ENCODE results near the gene NOXA1.

The NOXA1 gene

DNA sequence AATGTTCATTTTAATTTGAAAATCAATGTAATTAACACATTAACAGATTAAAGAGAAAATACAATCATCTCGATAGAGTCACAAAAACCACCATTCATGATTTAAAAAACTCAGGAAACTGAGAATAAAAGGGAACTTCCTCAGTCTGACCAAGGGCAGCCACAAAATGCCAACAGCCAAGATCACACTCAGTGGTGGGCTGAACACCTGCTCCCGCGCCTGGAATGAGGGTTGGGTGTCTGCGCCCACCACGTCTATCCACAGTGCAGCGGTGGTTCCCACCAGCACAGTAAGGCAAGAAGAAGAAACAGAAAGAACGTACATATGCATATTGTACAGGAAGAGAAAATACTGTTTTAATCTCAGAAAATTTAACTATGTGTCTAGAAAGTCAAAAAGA, 47.6 kb downstream of the NOXA1 start:
- Histone ChIP-seq H3K36me3 (ENCODE audit: insufficient read depth, low read length) (no peaks in the 10 kb centered on the region), H3K4me1 (ENCODE audit: insufficient read depth, low read length) (no peaks in the 10 kb centered on the region), H3K9me3 (ENCODE audit: control insufficient read depth, insufficient read depth, low read length) (peaks cover under 1% of the 10 kb centered on the region; the same call in 1 of the 2 replicates), H3K9ac (ENCODE audit: low read depth, low read length) (no peak overlapping the region)

GRCh38 chr9:137474271-137474670, 51.1 kb downstream of the NOXA1 start:
- peaks cover 5% of the 10 kb centered on the region for H3K9me3 ChIP-seq (ENCODE audit: control insufficient read depth, insufficient read depth, low read length)
- H3K4me1 ChIP-seq (ENCODE audit: insufficient read depth, low read length), result no peaks in the 10 kb centered on the region
- no peak overlapping the region for H3K9ac ChIP-seq (ENCODE audit: low read depth, low read length)
- H3K36me3 ChIP-seq (ENCODE audit: insufficient read depth, low read length), result no peaks in the 10 kb centered on the region

GRCh38 chr9:137475666-137476065, 52.5 kb downstream of the NOXA1 start:
- Histone ChIP-seq H3K36me3 (ENCODE audit: insufficient read depth, low read length) (no peaks in the 10 kb centered on the region), H3K4me1 (ENCODE audit: insufficient read depth, low read length) (no peaks in the 10 kb centered on the region), H3K9ac (ENCODE audit: low read depth, low read length) (no peak overlapping the region), H3K9me3 (ENCODE audit: control insufficient read depth, insufficient read depth, low read length) (peaks cover 5% of the 10 kb centered on the region)

GRCh38 chr9:137476856-137477255, 53.7 kb downstream of the NOXA1 start:
- H3K9ac ChIP-seq (ENCODE audit: low read depth, low read length), result no peak overlapping the region
- H3K4me1 ChIP-seq (ENCODE audit: insufficient read depth, low read length), result no peaks in the 10 kb centered on the region
- H3K36me3 ChIP-seq (ENCODE audit: insufficient read depth, low read length), result no peaks in the 10 kb centered on the region
- peaks cover 5% of the 10 kb centered on the region for H3K9me3 ChIP-seq (ENCODE audit: control insufficient read depth, insufficient read depth, low read length)

GRCh38 chr9:137477778-137478612, 54.8 kb downstream of the NOXA1 start:
- Histone ChIP-seq H3K36me3 (ENCODE audit: insufficient read depth, low read length) (no peaks in the 10 kb centered on the region), H3K4me1 (ENCODE audit: insufficient read depth, low read length) (no peaks in the 10 kb centered on the region), H3K9ac (ENCODE audit: low read depth, low read length) (no peak overlapping the region), H3K9me3 (ENCODE audit: control insufficient read depth, insufficient read depth, low read length) (peaks cover 5% of the 10 kb centered on the region)

DNA sequence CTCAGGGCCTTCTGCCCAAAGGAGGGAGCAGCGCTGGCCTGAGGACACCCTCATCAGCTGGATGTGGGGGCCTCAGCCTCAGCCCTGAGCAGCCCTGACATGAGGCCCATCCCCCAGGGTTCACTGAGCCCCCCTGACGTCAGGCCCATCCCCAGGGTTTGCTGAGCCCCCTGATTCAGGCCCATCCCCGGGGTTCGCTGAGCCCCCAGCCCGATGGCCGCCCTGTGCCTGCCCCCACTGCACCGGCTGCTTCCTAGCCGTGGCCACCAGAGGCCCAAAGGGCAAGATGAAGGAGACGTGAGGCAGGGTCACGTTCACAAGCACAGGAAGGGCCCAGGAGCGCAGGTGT, 55.4 kb downstream of the NOXA1 start:
- no peaks in the 10 kb centered on the region for H3K36me3 ChIP-seq (ENCODE audit: insufficient read depth, low read length)
- no peaks in the 10 kb centered on the region for H3K4me1 ChIP-seq (ENCODE audit: insufficient read depth, low read length)
- no peak overlapping the region for H3K9ac ChIP-seq (ENCODE audit: low read depth, low read length)
- H3K9me3 ChIP-seq (ENCODE audit: control insufficient read depth, insufficient read depth, low read length), result peaks cover 5% of the 10 kb centered on the region

DNA sequence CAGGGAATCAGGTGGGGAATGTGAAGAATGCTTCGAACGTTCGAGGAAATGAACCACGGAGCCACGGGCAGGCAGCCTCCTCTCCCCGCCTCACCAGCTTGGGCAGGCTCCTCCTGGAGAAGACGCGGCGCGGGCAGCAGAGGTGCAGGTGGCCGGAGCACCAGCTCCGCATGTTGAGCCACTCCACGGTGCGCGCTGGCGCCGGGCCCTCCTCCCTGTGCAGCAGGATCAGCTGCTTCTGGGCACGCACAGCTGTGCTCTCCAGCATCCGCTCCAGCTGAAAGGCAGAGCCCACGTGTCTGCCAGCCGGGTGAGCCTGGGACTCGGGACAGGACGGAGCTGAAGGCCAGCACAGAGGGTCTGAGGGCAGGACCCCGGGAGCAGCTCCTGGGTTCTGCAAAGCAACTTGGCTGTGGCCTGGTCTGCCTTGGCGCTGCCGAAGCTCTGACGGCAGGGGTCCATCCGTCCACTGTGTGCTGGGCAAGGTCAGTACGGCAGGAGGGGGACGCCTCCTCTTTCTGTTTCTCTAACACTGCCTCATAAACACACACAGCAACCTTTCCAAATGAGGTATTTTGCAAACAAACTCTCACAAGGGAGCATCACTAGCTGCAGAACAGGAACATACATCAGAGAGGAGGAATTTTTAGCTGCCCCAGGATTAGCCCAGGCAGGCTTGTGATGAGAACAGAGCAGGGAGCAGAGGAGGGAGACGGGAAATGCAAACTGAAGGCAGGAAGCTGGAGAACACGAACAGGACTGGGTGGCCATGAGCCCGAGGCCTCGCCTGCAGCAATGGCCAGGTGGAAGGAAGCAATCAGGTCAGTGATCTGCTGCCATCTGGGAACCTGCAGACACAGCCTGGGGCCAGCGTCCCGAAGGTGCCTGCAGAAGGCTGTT, 56.0 kb downstream of the NOXA1 start:
- Histone ChIP-seq H3K9me3 (ENCODE audit: control insufficient read depth, insufficient read depth, low read length) (peaks cover 5% of the 10 kb centered on the region), H3K4me1 (ENCODE audit: insufficient read depth, low read length) (no peaks in the 10 kb centered on the region), H3K9ac (ENCODE audit: low read depth, low read length) (no peak overlapping the region), H3K36me3 (ENCODE audit: insufficient read depth, low read length) (no peaks in the 10 kb centered on the region)

DNA sequence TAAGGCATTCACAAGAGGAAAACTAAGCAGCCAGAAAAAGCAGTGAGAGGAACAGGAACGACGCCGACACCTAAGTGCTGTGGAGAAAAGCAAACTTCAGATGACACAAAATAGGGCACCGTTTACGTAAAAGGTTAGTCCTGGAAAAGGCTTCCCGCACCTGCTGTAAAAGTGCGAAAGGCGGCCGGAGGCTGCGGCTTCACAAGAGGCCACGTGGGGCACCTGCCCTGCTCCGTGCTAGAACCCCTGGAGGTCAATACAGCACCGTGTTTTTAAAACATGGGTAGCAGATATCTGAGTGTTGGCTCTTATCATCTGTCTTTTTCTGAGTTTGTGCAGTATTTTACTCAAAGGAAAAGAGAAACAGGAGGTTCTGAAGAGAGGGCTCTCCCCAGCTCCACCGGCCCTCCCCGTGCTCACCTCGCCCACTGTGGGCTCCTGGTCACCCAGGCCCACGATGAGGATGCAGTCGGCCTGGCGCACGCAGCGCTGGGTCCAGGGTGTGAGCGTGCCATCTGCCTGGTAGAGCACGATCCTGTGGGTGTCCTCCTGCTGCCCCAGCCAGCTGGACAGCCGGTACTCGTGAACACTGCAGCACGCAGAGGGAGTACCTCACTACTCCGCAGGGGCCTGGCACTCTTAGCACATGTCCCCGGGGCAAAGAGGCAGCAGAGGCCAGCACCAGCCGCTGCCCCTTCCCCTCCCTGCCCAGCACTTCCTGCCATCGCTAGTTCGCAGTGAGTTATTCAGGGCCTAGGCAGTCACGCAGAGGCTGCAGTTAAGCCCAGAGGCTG, 56.9 kb downstream of the NOXA1 start:
- H3K9me3 ChIP-seq (ENCODE audit: control insufficient read depth, insufficient read depth, low read length), result peaks cover 5% of the 10 kb centered on the region
- no peaks in the 10 kb centered on the region for H3K4me1 ChIP-seq (ENCODE audit: insufficient read depth, low read length)
- no peak overlapping the region for H3K9ac ChIP-seq (ENCODE audit: low read depth, low read length)
- no peaks in the 10 kb centered on the region for H3K36me3 ChIP-seq (ENCODE audit: insufficient read depth, low read length)

DNA sequence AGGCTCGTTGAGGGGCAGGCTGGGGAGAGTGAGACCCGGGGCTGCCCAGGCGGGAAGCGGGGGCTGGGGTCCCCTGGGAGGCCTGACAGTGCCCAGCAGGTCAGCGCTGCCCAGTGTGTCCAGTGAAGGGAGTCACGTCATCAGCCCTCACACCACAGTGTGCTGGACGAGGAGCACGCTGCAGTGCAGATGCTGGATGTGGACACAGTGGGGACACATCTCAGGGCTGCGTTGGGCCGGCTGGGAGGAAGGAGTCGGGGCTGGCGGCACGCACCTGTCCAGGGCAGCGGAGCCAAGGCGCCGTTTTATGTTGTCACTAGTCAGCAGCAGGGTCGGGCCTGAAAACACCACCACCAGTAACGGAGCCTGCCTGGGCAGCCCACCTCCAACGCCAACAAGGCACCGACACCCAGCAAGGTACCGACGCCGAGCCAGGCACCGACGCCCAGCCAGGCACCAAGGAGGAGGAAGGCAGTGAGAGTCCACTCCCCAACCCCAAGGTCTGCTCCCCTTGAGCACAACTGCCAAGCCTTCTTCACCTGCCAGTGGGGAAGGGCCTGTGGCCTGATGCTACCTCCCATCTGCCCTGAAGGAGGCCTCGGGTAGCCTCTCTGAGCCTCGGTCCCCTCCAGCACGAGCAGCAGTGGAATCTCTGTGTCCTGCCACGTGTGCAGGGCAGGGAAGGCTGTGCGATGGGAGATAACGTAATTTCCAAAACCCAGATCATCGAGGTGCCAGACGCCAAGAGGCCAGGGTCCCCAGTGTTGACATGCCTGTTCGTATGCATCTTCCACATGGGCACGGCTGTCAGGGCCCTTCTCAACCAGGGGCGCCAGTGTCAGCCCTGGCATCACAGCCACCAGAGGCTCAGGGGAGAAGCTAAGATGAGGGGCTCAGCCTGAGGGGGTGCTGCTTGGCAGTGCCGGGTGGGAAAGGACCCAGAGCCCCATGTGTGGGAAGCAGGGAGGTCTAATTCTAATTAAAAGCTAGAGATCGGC, 57.8 kb downstream of the NOXA1 start:
- Histone ChIP-seq H3K9ac (ENCODE audit: low read depth, low read length) (no peak overlapping the region), H3K36me3 (ENCODE audit: insufficient read depth, low read length) (no peaks in the 10 kb centered on the region), H3K9me3 (ENCODE audit: control insufficient read depth, insufficient read depth, low read length) (peaks cover 3% of the 10 kb centered on the region), H3K4me1 (ENCODE audit: insufficient read depth, low read length) (no peaks in the 10 kb centered on the region)

- H3K4me1 ChIP-seq (ENCODE audit: insufficient read depth, low read length), result no peaks in the 10 kb centered on the region
- H3K36me3 ChIP-seq (ENCODE audit: insufficient read depth, low read length), result no peaks in the 10 kb centered on the region
- H3K9me3 ChIP-seq (ENCODE audit: control insufficient read depth, insufficient read depth, low read length), result no peaks in the 10 kb centered on the region
- no peak overlapping the region for H3K9ac ChIP-seq (ENCODE audit: low read depth, low read length)
These were observed 59.0 kb downstream of the NOXA1 start for GRCh38 chr9:137482094-137482781.

Data from ES-I3 (cell line).